ENCODE measurements around the gene SYNJ2.

Gene SYNJ2

GRCh38 chr6:157993076-157993475 lies 11.4 kb downstream of the SYNJ2 start:
- no peak overlapping the region for H3K27ac ChIP-seq
- no peak overlapping the region for H3K4me3 ChIP-seq

GRCh38 chr6:157994125-157994795 lies 12.6 kb downstream of the SYNJ2 start:
- H3K27ac ChIP-seq, result no peak overlapping the region

GRCh38 chr6:157995458-157995857 lies 13.8 kb downstream of the SYNJ2 start:
- H3K4me3 ChIP-seq, result no peak overlapping the region

More at GRCh38 chr6:157994125-157994795, 12.6 kb downstream of the SYNJ2 start:
- H3K4me3 ChIP-seq, result no peak overlapping the region

GRCh38 chr6:157996201-157996712 lies 14.6 kb downstream of the SYNJ2 start:
- Histone ChIP-seq H3K4me3 (no peak overlapping the region), H3K27ac (no peak overlapping the region)

More at GRCh38 chr6:157995458-157995857, 13.8 kb downstream of the SYNJ2 start:
- no peak overlapping the region for H3K27ac ChIP-seq

GRCh38 chr6:157996918-157997702 lies 15.4 kb downstream of the SYNJ2 start:
- Histone ChIP-seq H3K4me3 (no peak overlapping the region), H3K27ac (no peak overlapping the region)

- Histone ChIP-seq H3K4me3 (no peak overlapping the region), H3K27ac (peak overlapping the region in 1 of 21 experiments; percentile 12)
These were observed 16.4 kb downstream of the SYNJ2 start for GRCh38 chr6:157997893-157998608.

- Histone ChIP-seq H3K4me3 (no peak overlapping the region), H3K27ac (no peak overlapping the region)
These were observed 17.1 kb downstream of the SYNJ2 start for GRCh38 chr6:157998707-157999167.

GRCh38 chr6:157999168-158000051 lies 17.7 kb downstream of the SYNJ2 start:
- Histone ChIP-seq H3K4me3 (no peak overlapping the region), H3K27ac (no peak overlapping the region)

GRCh38 chr6:158000530-158001307 lies 19.1 kb downstream of the SYNJ2 start:
- H3K4me3 ChIP-seq, result no peak overlapping the region
- H3K27ac ChIP-seq, result peak overlapping the region in 1 of 21 experiments; percentile 36

GRCh38 chr6:158002249-158002950 lies 20.7 kb downstream of the SYNJ2 start:
- peak overlapping the region in 19 of 21 experiments; percentile 35 to 86 (median 67) for H3K27ac ChIP-seq
- H3K4me3 ChIP-seq, result no peak overlapping the region

- Histone ChIP-seq H3K4me3 (no peak overlapping the region), H3K27ac (peak overlapping the region in 20 of 21 experiments; percentile 25 to 86 (median 66))
These were observed 21.5 kb downstream of the SYNJ2 start for GRCh38 chr6:158002951-158003853.

- Histone ChIP-seq H3K4me3 (no peak overlapping the region), H3K27ac (peak overlapping the region in 19 of 21 experiments; percentile 25 to 86 (median 65))
These were observed 22.4 kb downstream of the SYNJ2 start for GRCh38 chr6:158003910-158004700.

GRCh38 chr6:158004701-158005095 lies 23.0 kb downstream of the SYNJ2 start:
- Histone ChIP-seq H3K4me3 (no peak overlapping the region), H3K27ac (peak overlapping the region in 7 of 21 experiments; percentile 5 to 79 (median 64))

GRCh38 chr6:158005626-158006180 lies 24.0 kb downstream of the SYNJ2 start:
- peak overlapping the region in 2 of 21 experiments; percentile 16 to 36 for H3K27ac ChIP-seq
- H3K4me3 ChIP-seq, result no peak overlapping the region

- Histone ChIP-seq H3K27ac (no peak overlapping the region), H3K4me3 (no peak overlapping the region)
These were observed 24.7 kb downstream of the SYNJ2 start for GRCh38 chr6:158006331-158006730.

Measured in skin epidermis (tissue), 12 donors.